ENCODE measurements around the gene KANSL1. TPM values are rescaled to one million over a fixed set of nuclear protein-coding genes. Genes with fewer than 3 reads are reported as not detected.

KANSL1 gene
- total and polyA plus RNA-seq, 2 donors (not counting 1 experiment from before 2014, with no cell fraction given), result 36.8 to 233 TPM

DNA sequence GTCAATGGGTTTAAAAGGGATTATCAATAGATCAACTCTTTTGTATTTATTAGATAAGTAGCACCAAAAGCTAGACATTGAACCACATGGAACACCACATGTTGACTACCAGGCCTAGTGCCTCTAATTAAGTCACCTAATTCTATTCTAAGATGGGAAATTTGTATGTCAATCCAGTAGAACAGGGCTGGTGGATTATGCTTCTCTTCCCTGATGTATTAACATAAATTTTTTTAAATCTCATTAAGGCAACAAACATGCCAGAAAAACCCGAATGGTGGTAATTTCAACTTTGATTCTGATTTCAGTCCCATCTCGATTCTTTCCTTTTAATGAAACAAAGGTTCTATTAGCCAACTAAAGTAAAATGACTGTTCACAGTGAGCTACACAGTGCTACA, 92.6 kb downstream of the KANSL1 start:
- ChIA-PET CTCF (interaction anchor here (0.6 to 1.0 kb wide), 2 partner anchors 15 to 81 kb away, joined by 3 read pairs; no protein-coding TSS in a partner anchor), POLR2A (no interaction called here)
- no peaks in the 10 kb centered on the region for H3K27me3 Mint-ChIP-seq
- H3K9me3 ChIP-seq (ENCODE audit: control extremely low read depth in 1 of 3, control insufficient read depth in 2 of 3, insufficient read depth in 1 of 3, low read length in 2 of 3), result no peaks in the 10 kb centered on the region
- H3K9ac ChIP-seq (ENCODE audit: low read length), result no peak overlapping the region
- no peak overlapping the region for H3K27ac ChIP-seq (ENCODE audit: low read length in 2 of 2)
- TF ChIP-seq, protein P1, sequence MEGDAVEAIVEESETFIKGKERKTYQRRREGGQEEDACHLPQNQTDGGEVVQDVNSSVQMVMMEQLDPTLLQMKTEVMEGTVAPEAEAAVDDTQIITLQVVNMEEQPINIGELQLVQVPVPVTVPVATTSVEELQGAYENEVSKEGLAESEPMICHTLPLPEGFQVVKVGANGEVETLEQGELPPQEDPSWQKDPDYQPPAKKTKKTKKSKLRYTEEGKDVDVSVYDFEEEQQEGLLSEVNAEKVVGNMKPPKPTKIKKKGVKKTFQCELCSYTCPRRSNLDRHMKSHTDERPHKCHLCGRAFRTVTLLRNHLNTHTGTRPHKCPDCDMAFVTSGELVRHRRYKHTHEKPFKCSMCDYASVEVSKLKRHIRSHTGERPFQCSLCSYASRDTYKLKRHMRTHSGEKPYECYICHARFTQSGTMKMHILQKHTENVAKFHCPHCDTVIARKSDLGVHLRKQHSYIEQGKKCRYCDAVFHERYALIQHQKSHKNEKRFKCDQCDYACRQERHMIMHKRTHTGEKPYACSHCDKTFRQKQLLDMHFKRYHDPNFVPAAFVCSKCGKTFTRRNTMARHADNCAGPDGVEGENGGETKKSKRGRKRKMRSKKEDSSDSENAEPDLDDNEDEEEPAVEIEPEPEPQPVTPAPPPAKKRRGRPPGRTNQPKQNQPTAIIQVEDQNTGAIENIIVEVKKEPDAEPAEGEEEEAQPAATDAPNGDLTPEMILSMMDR (IDR thresholded peaks at IDR 0.05), result no peak
- no peak for TF ChIP-seq EZH2 (IDR thresholded peaks at IDR 0.05; ENCODE audit: borderline replicate concordance, insufficient read depth, low read depth, low read length, poor library complexity, severe bottlenecking)
- H3K27ac Mint-ChIP-seq, result no peak overlapping the region
- H3K4me2 ChIP-seq (replicated peaks; ENCODE audit: low read depth, low read length, poor library complexity, severe bottlenecking), result no peak overlapping the region
- H3K4me1 Mint-ChIP-seq, result peaks cover 50% of the 10 kb centered on the region
- peaks cover 56% of the 10 kb centered on the region for H4K20me1 ChIP-seq (ENCODE audit: control insufficient read depth, insufficient read depth, low read length, poor library complexity, severe bottlenecking)
- DNase-seq, result no peak
- peaks cover 92% of the 10 kb centered on the region for H3K79me2 ChIP-seq (ENCODE audit: control insufficient read depth, insufficient read depth, low read length)
- H3K4me3 ChIP-seq (ENCODE audit: control extremely low read depth in 1 of 5, extremely low read depth in 1 of 5, insufficient read depth in 1 of 5, low read depth in 2 of 5, low read length in 4 of 5), result no peak overlapping the region
- no peaks in the 10 kb centered on the region for H3K4me1 ChIP-seq (ENCODE audit: control insufficient read depth in 2 of 2, insufficient read depth in 2 of 2, low read length in 2 of 2)
- H3K36me3 ChIP-seq (replicated peaks in 1 of 2; ENCODE audit: control extremely low read depth in 1 of 2, control insufficient read depth in 1 of 2, extremely low read depth in 1 of 2, insufficient read depth in 2 of 2, low read length in 1 of 2), result peaks cover 0 to 1% of the 10 kb centered on the region in 2 experiments
- ATAC-seq (ENCODE audit: low read depth), result no peak
- H3K9me3 Mint-ChIP-seq (ENCODE audit: insufficient read depth), result no peaks in the 10 kb centered on the region
- intact Hi-C loops (cut with micrococcal nuclease), result no loop called here
- H3K4me3 Mint-ChIP-seq, result no peak overlapping the region
- H2AFZ ChIP-seq (ENCODE audit: insufficient read depth, low read depth, low read length, poor library complexity, severe bottlenecking), result no peak overlapping the region
- H3K27me3 ChIP-seq (replicated peaks in 1 of 4; ENCODE audit: control extremely low read depth in 1 of 4, control insufficient read depth in 3 of 4, insufficient read depth in 4 of 4, low read length in 3 of 4), result no peaks in the 10 kb centered on the region
- WGBS (ENCODE audit: insufficient coverage), result no CpG with 5 or more reads among the region's 2 CpGs

DNA sequence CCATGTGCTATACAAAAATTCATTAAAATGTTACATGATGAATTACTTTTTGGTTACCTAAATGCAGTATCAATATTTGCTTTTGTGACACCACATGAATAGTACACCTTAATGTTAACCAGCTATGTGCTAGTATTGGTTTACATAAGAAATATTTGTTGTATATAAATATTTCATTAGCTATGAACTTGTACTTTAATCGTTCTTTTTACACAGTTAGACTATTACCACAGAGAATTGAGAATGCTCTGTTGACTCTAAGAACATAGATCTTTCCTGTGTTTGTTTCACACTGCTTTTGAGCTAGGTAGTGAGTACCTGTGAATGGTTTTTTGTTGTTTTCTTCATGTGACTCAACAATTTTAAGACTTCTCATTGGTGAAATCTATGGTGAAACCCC, 93.4 kb downstream of the KANSL1 start:
- POLR2A ChIA-PET, result interaction anchor here (0.6 kb wide), 1 partner anchor 1908 kb away, joined by 3 read pairs; no protein-coding TSS in a partner anchor
- Histone ChIP-seq H2AFZ (ENCODE audit: insufficient read depth, low read depth, low read length, poor library complexity, severe bottlenecking) (no peak overlapping the region), H3K9me3 (ENCODE audit: control extremely low read depth in 1 of 3, control insufficient read depth in 2 of 3, insufficient read depth in 1 of 3, low read length in 2 of 3) (no peaks in the 10 kb centered on the region), H4K20me1 (ENCODE audit: control insufficient read depth, insufficient read depth, low read length, poor library complexity, severe bottlenecking) (peaks cover 49% of the 10 kb centered on the region), H3K27ac (ENCODE audit: low read length in 2 of 2) (no peak overlapping the region), H3K4me3 (ENCODE audit: control extremely low read depth in 1 of 5, extremely low read depth in 1 of 5, insufficient read depth in 1 of 5, low read depth in 2 of 5, low read length in 4 of 5) (no peak overlapping the region), H3K79me2 (ENCODE audit: control insufficient read depth, insufficient read depth, low read length) (peaks cover 85% of the 10 kb centered on the region), H3K4me2 (replicated peaks; ENCODE audit: low read depth, low read length, poor library complexity, severe bottlenecking) (no peak overlapping the region), H3K27me3 (replicated peaks in 1 of 4; ENCODE audit: control extremely low read depth in 1 of 4, control insufficient read depth in 3 of 4, insufficient read depth in 4 of 4, low read length in 3 of 4) (no peaks in the 10 kb centered on the region), H3K4me1 (ENCODE audit: control insufficient read depth in 2 of 2, insufficient read depth in 2 of 2, low read length in 2 of 2) (no peaks in the 10 kb centered on the region), H3K36me3 (replicated peaks in 1 of 2; ENCODE audit: control extremely low read depth in 1 of 2, control insufficient read depth in 1 of 2, extremely low read depth in 1 of 2, insufficient read depth in 2 of 2, low read length in 1 of 2) (no peaks in the 10 kb centered on the region), H3K9ac (ENCODE audit: low read length) (no peak overlapping the region)
- intact Hi-C loops (cut with micrococcal nuclease), result no loop called here
- H3K9me3 Mint-ChIP-seq (ENCODE audit: insufficient read depth), result no peaks in the 10 kb centered on the region
- ATAC-seq (ENCODE audit: low read depth) (no peak), DNase-seq (no peak)
- TF ChIP-seq, protein P1 (IDR thresholded peaks at IDR 0.05), result no peak
- no peak for TF ChIP-seq EZH2 (IDR thresholded peaks at IDR 0.05; ENCODE audit: borderline replicate concordance, insufficient read depth, low read depth, low read length, poor library complexity, severe bottlenecking)
- H3K27ac Mint-ChIP-seq, result no peak overlapping the region
- WGBS (ENCODE audit: insufficient coverage), result no CpG with 5 or more reads among the region's 1 CpG
- no peak overlapping the region for H3K4me3 Mint-ChIP-seq
- CTCF ChIA-PET, result interaction anchor here (1.0 to 1.2 kb wide), 2 partner anchors 15 to 55 kb away, joined by 3 read pairs; no protein-coding TSS in a partner anchor
- H3K4me1 Mint-ChIP-seq, result peaks cover 47% of the 10 kb centered on the region
- no peaks in the 10 kb centered on the region for H3K27me3 Mint-ChIP-seq
